HepG2 (cell line): ENCODE results near the gene SMIM29. TPM values are rescaled to one million over a fixed set of nuclear protein-coding genes. Genes with fewer than 3 reads are reported as not detected.

Experiments used
- CREB1 ChIP-seq, 2 experiments: fragments of 450-650 bp in 1 of 2; IDR thresholded peaks; 2 replicates each; pipeline ENCODE4 v1.6.1; 2016 to 2017; ENCODE audit warnings: control low read depth in 1 of 2, mild to moderate bottlenecking in 1 of 2, missing compliant biosample characterization in 1 of 2, missing genetic modification characterization in 1 of 2
- CREM ChIP-seq, 2 experiments: sonication (generic) in 1 of 2; formaldehyde crosslinking in 1 of 2; IDR thresholded peaks; 2 replicates each; pipeline versions ENCODE4 v1.4.0 to v1.6.1; 2016 to 2020; ENCODE audit warnings: antibody characterized with exemption in 1 of 2, mild to moderate bottlenecking in 1 of 2, missing genetic modification reagents in 1 of 2
- HIC2 ChIP-seq: sonication (generic); formaldehyde crosslinking; IDR thresholded peaks from 2 replicates; pipeline ENCODE4 v1.9.0; 2022; ENCODE audit warnings: low read depth, missing genetic modification reagents
- PLRG1 ChIP-seq: fragments of 450-650 bp; conservative IDR thresholded peaks from 2 replicates; pipeline ENCODE4 v1.6.1; 2016
- REPIN1 ChIP-seq: sonication (generic); formaldehyde crosslinking; IDR thresholded peaks from 2 replicates; pipeline ENCODE4 v1.8.0; 2022; ENCODE audit warnings: missing genetic modification reagents, low read depth, mild to moderate bottlenecking, borderline replicate concordance
- TP53 ChIP-seq: sonication (generic); formaldehyde crosslinking; conservative IDR thresholded peaks from 2 replicates; pipeline ENCODE4 v1.4.0; 2020; ENCODE audit warnings: missing genetic modification reagents
- ZFX ChIP-seq: sonication (generic); formaldehyde crosslinking; IDR thresholded peaks from 2 replicates; pipeline ENCODE4 v1.4.0; 2020; ENCODE audit warnings: mild to moderate bottlenecking, low read depth, missing genetic modification reagents, moderate library complexity
- ZNF251 ChIP-seq: sonication (generic); formaldehyde crosslinking; IDR thresholded peaks from 2 replicates; pipeline ENCODE4 v1.9.0; 2021; ENCODE audit warnings: mild to moderate bottlenecking, missing genetic modification reagents
- ZNF260 ChIP-seq: sonication (generic); formaldehyde crosslinking; IDR thresholded peaks from 2 replicates; pipeline ENCODE4 v1.4.0; 2020; ENCODE audit warnings: missing genetic modification reagents, low read depth, mild to moderate bottlenecking, borderline replicate concordance
- ZNF264 ChIP-seq: sonication (generic); formaldehyde crosslinking; IDR thresholded peaks from 2 replicates; pipeline ENCODE4 v1.4.0; 2020; ENCODE audit warnings: missing genetic modification reagents
- ZNF292 ChIP-seq: sonication (generic); formaldehyde crosslinking; IDR thresholded peaks from 2 replicates; pipeline ENCODE4 v1.8.1; 2022; ENCODE audit warnings: mild to moderate bottlenecking, low read depth, missing genetic modification reagents, borderline replicate concordance
- polyA plus RNA-seq, 8 experiments: library from polyadenylated mRNA; depleted of rRNA in 3 of 8; stranded (reverse) in 7 of 8; unstranded in 1 of 8; fragments of >200 nt; fragmentation: Illumina TruSeq in 4 of 8; extraction: Trizol in 4 of 8; gene quantifications; 2 replicates each; pipeline versions ENCODE4 v1.2.1 to v1.2.3, GENCODE V29; 2011 to 2016; ENCODE audit warnings: low read depth in 4 of 8, missing spikeins in 1 of 8, mixed read lengths in 1 of 8; ENCODE audit not compliant: insufficient read depth in 1 of 8
- total RNA-seq, 5 experiments: library from RNA; depleted of rRNA; stranded (reverse); fragments of >200 nt; fragmentation: Illumina TruSeq; extraction: Trizol; gene quantifications; 2 replicates each; pipeline ENCODE4 v1.2.3, GENCODE V29; 2016; ENCODE audit warnings: low read depth in 1 of 5
- TF ChIP-seq, protein P1 (sequence below): sonication (generic); formaldehyde crosslinking; IDR thresholded peaks from 2 replicates; pipeline ENCODE4 v1.5.0; 2020; ENCODE audit warnings: mild to moderate bottlenecking, missing genetic modification reagents
- TF ChIP-seq, protein P2 (sequence below), 2 experiments: sonication (generic) in 1 of 2; formaldehyde crosslinking in 1 of 2; IDR thresholded peaks; 2 replicates each; pipeline versions ENCODE4 v1.5.1 to v1.6.1; 2011 to 2020; ENCODE audit warnings: borderline replicate concordance in 1 of 2, low read depth in 1 of 2, low read length in 1 of 2, mild to moderate bottlenecking in 1 of 2, missing genetic modification reagents in 1 of 2, moderate library complexity in 1 of 2
- TF ChIP-seq, protein P3 (sequence below): sonication (generic); formaldehyde crosslinking; IDR thresholded peaks from 2 replicates; pipeline ENCODE4 v1.5.0; 2020; ENCODE audit warnings: mild to moderate bottlenecking, missing genetic modification reagents, borderline replicate concordance
- TF ChIP-seq, protein P4 (sequence below): IDR thresholded peaks from 2 replicates; pipeline ENCODE4 v1.6.1; 2016; ENCODE audit warnings: low read depth, borderline replicate concordance

SMIM29 gene
- total and polyA plus RNA-seq, 2 of the 13 experiments (the other 11 are each of a cell fraction or from before 2014, with no cell fraction given) = 8.8 to 15.3 TPM

DNA sequence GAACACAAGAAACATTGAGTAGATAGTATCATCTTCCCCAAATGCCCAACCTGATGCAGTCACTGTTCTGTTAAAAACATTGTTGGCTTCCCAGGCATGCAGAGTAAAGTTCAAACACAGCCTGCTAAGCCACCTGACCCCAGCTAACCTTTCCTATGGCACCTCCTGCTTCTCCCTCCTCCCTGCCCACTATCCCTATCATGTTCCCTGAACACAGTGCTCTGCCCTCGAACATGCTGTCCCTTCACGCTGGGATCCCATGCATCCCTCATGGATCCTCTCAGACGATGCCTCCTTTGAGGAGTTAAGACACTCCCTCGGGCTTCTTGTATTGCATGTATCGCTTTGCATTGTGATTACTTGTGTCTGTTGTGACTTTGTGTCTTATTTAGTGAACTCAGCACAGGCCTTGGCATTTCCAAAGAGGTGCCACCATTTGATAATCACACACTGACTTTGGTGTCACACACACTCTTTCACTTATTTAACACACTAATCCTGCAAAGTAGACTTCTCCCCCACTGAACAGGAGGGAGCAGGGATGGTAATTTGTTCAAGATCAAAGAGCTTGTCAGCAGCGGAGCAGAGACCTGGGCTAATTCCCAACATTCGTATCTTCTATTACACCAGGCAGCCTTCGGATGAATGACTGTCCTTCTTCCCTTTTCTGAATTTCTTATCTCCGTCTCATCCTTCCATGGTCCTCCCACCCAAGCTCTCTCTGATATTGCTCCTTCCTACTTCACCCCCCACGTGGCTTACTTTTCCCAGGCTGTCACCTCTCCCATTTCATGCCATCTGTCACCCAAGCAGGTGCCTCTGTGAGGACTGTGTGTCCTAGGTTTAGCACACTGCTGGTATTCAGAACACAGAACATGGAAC, 28.3 kb upstream of the SMIM29 start (continued):
- TF ChIP-seq CREM (IDR thresholded peaks at IDR 0.05) = no peak
- TF ChIP-seq CREM (CRISPR knock-in tag; IDR thresholded peaks at IDR 0.05) = no peak
- TF ChIP-seq, protein P1, sequence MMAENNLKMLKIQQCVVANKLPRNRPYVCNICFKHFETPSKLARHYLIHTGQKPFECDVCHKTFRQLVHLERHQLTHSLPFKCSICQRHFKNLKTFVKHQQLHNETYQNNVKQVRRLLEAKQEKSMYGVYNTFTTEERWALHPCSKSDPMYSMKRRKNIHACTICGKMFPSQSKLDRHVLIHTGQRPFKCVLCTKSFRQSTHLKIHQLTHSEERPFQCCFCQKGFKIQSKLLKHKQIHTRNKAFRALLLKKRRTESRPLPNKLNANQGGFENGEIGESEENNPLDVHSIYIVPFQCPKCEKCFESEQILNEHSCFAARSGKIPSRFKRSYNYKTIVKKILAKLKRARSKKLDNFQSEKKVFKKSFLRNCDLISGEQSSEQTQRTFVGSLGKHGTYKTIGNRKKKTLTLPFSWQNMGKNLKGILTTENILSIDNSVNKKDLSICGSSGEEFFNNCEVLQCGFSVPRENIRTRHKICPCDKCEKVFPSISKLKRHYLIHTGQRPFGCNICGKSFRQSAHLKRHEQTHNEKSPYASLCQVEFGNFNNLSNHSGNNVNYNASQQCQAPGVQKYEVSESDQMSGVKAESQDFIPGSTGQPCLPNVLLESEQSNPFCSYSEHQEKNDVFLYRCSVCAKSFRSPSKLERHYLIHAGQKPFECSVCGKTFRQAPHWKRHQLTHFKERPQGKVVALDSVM (CRISPR knock-in tag) = no peak
- TF ChIP-seq REPIN1 (CRISPR knock-in tag) = no peak
- TF ChIP-seq CREB1 (IDR thresholded peaks at IDR 0.05) = no peak
- no peak for TF ChIP-seq CREB1 (CRISPR knock-in tag; IDR thresholded peaks at IDR 0.05)
- peak; percentile 82 for TF ChIP-seq HIC2
- TF ChIP-seq ZNF260 (CRISPR knock-in tag) = no peak
- TF ChIP-seq PLRG1 = no peak
- TF ChIP-seq ZNF292 (CRISPR knock-in tag) = peak; percentile 66; the same call in 1 of the 2 replicates
- TF ChIP-seq ZNF251 (CRISPR knock-in tag) = no peak
- no peak for TF ChIP-seq TP53 (CRISPR knock-in tag)
- TF ChIP-seq, protein P2, sequence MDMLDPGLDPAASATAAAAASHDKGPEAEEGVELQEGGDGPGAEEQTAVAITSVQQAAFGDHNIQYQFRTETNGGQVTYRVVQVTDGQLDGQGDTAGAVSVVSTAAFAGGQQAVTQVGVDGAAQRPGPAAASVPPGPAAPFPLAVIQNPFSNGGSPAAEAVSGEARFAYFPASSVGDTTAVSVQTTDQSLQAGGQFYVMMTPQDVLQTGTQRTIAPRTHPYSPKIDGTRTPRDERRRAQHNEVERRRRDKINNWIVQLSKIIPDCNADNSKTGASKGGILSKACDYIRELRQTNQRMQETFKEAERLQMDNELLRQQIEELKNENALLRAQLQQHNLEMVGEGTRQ (IDR thresholded peaks at IDR 0.05; ENCODE audit: low read depth, low read length) = 0 out of 2 replicates have a peak, but pooled peaks have one; percentile 17
- TF ChIP-seq, protein P2 (CRISPR knock-in tag; IDR thresholded peaks at IDR 0.05; ENCODE audit: borderline replicate concordance) = no peak
- no peak for TF ChIP-seq ZNF264
- TF ChIP-seq, protein P3, sequence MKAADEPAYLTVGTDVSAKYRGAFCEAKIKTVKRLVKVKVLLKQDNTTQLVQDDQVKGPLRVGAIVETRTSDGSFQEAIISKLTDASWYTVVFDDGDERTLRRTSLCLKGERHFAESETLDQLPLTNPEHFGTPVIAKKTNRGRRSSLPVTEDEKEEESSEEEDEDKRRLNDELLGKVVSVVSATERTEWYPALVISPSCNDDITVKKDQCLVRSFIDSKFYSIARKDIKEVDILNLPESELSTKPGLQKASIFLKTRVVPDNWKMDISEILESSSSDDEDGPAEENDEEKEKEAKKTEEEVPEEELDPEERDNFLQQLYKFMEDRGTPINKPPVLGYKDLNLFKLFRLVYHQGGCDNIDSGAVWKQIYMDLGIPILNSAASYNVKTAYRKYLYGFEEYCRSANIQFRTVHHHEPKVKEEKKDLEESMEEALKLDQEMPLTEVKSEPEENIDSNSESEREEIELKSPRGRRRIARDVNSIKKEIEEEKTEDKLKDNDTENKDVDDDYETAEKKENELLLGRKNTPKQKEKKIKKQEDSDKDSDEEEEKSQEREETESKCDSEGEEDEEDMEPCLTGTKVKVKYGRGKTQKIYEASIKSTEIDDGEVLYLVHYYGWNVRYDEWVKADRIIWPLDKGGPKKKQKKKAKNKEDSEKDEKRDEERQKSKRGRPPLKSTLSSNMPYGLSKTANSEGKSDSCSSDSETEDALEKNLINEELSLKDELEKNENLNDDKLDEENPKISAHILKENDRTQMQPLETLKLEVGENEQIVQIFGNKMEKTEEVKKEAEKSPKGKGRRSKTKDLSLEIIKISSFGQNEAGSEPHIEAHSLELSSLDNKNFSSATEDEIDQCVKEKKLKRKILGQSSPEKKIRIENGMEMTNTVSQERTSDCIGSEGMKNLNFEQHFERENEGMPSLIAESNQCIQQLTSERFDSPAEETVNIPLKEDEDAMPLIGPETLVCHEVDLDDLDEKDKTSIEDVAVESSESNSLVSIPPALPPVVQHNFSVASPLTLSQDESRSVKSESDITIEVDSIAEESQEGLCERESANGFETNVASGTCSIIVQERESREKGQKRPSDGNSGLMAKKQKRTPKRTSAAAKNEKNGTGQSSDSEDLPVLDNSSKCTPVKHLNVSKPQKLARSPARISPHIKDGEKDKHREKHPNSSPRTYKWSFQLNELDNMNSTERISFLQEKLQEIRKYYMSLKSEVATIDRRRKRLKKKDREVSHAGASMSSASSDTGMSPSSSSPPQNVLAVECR (CRISPR knock-in tag) = peak; percentile 52; the same call in 1 of the 2 replicates
- TF ChIP-seq, protein P4, sequence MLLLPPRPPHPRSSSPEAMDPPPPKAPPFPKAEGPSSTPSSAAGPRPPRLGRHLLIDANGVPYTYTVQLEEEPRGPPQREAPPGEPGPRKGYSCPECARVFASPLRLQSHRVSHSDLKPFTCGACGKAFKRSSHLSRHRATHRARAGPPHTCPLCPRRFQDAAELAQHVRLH (CRISPR knock-in tag) = 0 out of 2 replicates have a peak, but pooled peaks have one; percentile 59
- TF ChIP-seq ZFX (CRISPR knock-in tag) = peak; percentile 15; the same call in 1 of the 2 replicates
